GM21529 (cell line): ENCODE data around the gene F2.
"Not testable (repeated sequence)": the region's sequence is repeated elsewhere in the genome, so short reads cannot be mapped to it uniquely, and the experiment has no call there.

Experiments used
- ATAC-seq: cut with Tn5 transposase; IDR thresholded peaks from one replicate; pipeline ENCODE4 v1.9.1; 2021; ENCODE audit not compliant: unreplicated experiment

The F2 gene

GRCh38 chr11:46684367-46684766 is 34.6 kb upstream of the F2 start:
- ATAC-seq = no peak

- ATAC-seq = no peak
These were observed 31.9 kb upstream of the F2 start for GRCh38 chr11:46686886-46687795.

- ATAC-seq = no peak
These were observed 28.3 kb upstream of the F2 start for GRCh38 chr11:46690702-46691101.

GRCh38 chr11:46692450-46692849 is 26.6 kb upstream of the F2 start:
- ATAC-seq = no peak

GRCh38 chr11:46693597-46694012 is 25.4 kb upstream of the F2 start:
- ATAC-seq = no peak

GRCh38 chr11:46694072-46694471 is 24.9 kb upstream of the F2 start:
- ATAC-seq = no peak

GRCh38 chr11:46694607-46695006 is 24.4 kb upstream of the F2 start:
- ATAC-seq = no peak

- no peak for ATAC-seq
These were observed 23.4 kb upstream of the F2 start for GRCh38 chr11:46695345-46696211.

GRCh38 chr11:46696212-46696558 is 22.8 kb upstream of the F2 start:
- ATAC-seq = no peak

- ATAC-seq = no peak
These were observed 21.7 kb upstream of the F2 start for GRCh38 chr11:46697303-46697702.

- ATAC-seq = no peak
These were observed 21.3 kb upstream of the F2 start for GRCh38 chr11:46697723-46698122.

GRCh38 chr11:46698597-46698996 is 20.4 kb upstream of the F2 start:
- no peak for ATAC-seq

- peak; percentile 92 for ATAC-seq
These were observed 18.6 kb upstream of the F2 start, which contains the start of the genes ARHGAP1 and ZNF408 for GRCh38 chr11:46700241-46701077. ARHGAP1 (minus strand) TSS chr11:46700619; CDS start chr11:46696107, 4,512 bp downstream. ZNF408 (plus strand) TSS chr11:46701031; CDS start chr11:46701048, 17 bp downstream.

- ATAC-seq = peak; percentile 0
These were observed 17.8 kb upstream of the F2 start for GRCh38 chr11:46701078-46701654.

- ATAC-seq = no peak
These were observed 13.8 kb upstream of the F2 start for GRCh38 chr11:46705070-46705688.

- no peak for ATAC-seq
These were observed 12.1 kb upstream of the F2 start for GRCh38 chr11:46706886-46707285.

- ATAC-seq = not testable (repeated sequence)
These were observed 9.7 kb upstream of the F2 start for GRCh38 chr11:46709351-46709750.

GRCh38 chr11:46710821-46711269 is 8.2 kb upstream of the F2 start:
- ATAC-seq = no peak

GRCh38 chr11:46711303-46711702 is 7.7 kb upstream of the F2 start:
- ATAC-seq = no peak
